GM12892 (cell line): ENCODE data around the gene PTPA.

Experiments used
- POLR2A ChIP-seq: IDR thresholded peaks from 2 replicates; pipeline ENCODE4 v1.6.1; 2011; ENCODE audit warnings: low read depth, low read length, control low read depth
- POLR2AphosphoS5 ChIP-seq: IDR thresholded peaks from 2 replicates; pipeline ENCODE4 v1.6.1; 2011; ENCODE audit warnings: low read depth, low read length, control low read depth

DNA sequence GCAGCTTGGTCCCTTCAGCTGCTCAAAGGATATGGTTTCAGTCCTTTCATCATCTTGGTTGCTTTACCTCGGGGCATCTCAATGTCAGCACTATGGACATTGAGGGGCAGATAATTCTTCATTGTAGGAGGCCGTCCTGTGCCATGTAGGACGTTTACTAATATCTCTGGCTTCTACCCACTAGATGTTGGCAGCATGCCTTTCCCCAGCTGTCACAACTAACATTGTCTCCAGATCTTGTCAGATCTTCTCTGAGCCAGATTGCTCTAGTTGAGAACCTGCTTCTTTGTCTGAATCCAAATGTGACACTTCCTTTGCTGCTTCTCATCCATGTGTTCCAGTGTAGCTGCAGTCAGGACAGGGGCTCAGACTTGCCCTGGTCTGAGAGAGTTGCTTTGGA, 10.3 kb downstream of the PTPA start:
- no peak for TF ChIP-seq POLR2AphosphoS5
- TF ChIP-seq POLR2A = no peak
